ENCODE measurements around the gene KIF1A.

DNA sequence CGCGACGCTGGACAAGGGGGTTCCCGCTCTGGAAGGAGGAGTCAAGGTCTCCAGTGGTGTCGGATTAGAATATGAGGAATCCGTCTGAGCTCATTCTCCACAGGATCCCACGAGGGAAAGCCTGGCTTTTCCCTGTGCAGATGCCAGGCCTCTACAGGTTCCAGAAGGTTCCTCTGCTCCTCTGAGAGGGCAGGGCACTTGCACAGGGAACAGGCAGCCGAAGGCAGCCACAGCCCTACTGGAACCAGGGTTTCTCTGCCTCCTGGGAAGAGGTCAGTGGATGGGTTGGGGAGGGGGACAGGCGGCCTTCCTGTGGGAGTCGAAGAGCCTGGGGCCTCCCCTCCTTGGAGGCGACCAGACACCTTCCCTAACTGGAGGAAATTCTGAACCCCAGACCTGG is 130.0 kb downstream of the KIF1A start:
- TF ChIP-seq, protein P1, sequence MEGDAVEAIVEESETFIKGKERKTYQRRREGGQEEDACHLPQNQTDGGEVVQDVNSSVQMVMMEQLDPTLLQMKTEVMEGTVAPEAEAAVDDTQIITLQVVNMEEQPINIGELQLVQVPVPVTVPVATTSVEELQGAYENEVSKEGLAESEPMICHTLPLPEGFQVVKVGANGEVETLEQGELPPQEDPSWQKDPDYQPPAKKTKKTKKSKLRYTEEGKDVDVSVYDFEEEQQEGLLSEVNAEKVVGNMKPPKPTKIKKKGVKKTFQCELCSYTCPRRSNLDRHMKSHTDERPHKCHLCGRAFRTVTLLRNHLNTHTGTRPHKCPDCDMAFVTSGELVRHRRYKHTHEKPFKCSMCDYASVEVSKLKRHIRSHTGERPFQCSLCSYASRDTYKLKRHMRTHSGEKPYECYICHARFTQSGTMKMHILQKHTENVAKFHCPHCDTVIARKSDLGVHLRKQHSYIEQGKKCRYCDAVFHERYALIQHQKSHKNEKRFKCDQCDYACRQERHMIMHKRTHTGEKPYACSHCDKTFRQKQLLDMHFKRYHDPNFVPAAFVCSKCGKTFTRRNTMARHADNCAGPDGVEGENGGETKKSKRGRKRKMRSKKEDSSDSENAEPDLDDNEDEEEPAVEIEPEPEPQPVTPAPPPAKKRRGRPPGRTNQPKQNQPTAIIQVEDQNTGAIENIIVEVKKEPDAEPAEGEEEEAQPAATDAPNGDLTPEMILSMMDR (IDR thresholded peaks at IDR 0.05) = no peak
- TF ChIP-seq POLR2AphosphoS5 (IDR thresholded peaks at IDR 0.05) (no peak), EP300 (IDR thresholded peaks at IDR 0.05) (no peak), POLR2A (IDR thresholded peaks at IDR 0.05) (no peak)

Measured in suprapubic skin (tissue), 4 donors.